SU-DHL-6 (cell line): ENCODE results near the gene BARHL2.

Experiments
- EZH2phosphoT487 ChIP-seq: fragments of 200-600 bp; sonication (generic), shearing (Covaris generic); conservative IDR thresholded peaks from 2 replicates; pipeline ENCODE4 v1.6.1; 2018; ENCODE audit warnings: mild to moderate bottlenecking, antibody characterized with exemption, low read length, moderate library complexity, mixed read lengths
- TF ChIP-seq, protein P1 (sequence below): fragments of 200-600 bp; sonication (generic); IDR thresholded peaks from one replicate; pipeline ENCODE4 v1.5.1; 2017; ENCODE audit warnings: antibody characterized with exemption, mild to moderate bottlenecking, low read length, moderate library complexity; ENCODE audit not compliant: insufficient read depth, poor library complexity, severe bottlenecking

- TF ChIP-seq, protein P1, sequence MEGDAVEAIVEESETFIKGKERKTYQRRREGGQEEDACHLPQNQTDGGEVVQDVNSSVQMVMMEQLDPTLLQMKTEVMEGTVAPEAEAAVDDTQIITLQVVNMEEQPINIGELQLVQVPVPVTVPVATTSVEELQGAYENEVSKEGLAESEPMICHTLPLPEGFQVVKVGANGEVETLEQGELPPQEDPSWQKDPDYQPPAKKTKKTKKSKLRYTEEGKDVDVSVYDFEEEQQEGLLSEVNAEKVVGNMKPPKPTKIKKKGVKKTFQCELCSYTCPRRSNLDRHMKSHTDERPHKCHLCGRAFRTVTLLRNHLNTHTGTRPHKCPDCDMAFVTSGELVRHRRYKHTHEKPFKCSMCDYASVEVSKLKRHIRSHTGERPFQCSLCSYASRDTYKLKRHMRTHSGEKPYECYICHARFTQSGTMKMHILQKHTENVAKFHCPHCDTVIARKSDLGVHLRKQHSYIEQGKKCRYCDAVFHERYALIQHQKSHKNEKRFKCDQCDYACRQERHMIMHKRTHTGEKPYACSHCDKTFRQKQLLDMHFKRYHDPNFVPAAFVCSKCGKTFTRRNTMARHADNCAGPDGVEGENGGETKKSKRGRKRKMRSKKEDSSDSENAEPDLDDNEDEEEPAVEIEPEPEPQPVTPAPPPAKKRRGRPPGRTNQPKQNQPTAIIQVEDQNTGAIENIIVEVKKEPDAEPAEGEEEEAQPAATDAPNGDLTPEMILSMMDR: no peak
- TF ChIP-seq EZH2phosphoT487: no peak
Measured at GRCh38 chr1:90708826-90709225, 8.3 kb downstream of the BARHL2 start.
